Mesodermal cell (in vitro differentiated cells): ENCODE data around the gene ADIRF.

Experiments used
- H3K27ac ChIP-seq: 2 replicates; pipeline ENCODE4 v1.7.0; 2013; ENCODE audit warnings: mild to moderate bottlenecking, low read depth, low read length, moderate library complexity; ENCODE audit not compliant: severe bottlenecking
- H3K36me3 ChIP-seq: 2 replicates; pipeline ENCODE4 v1.7.1; 2013; ENCODE audit warnings: mild to moderate bottlenecking, low read length, moderate library complexity; ENCODE audit not compliant: control insufficient read depth, insufficient read depth
- H3K4me1 ChIP-seq: one replicate; pipeline ENCODE4 v1.7.1; 2013; ENCODE audit warnings: mild to moderate bottlenecking, low read length; ENCODE audit not compliant: insufficient read depth, control insufficient read depth, poor library complexity, severe bottlenecking
- H3K4me3 ChIP-seq: 2 replicates; pipeline ENCODE4 v1.7.0; 2013; ENCODE audit warnings: low read length, control low read depth, mild to moderate bottlenecking; ENCODE audit not compliant: insufficient read depth, poor library complexity, severe bottlenecking; ENCODE audit errors: extremely low read depth
- H3K9me3 ChIP-seq: 2 replicates; pipeline ENCODE4 v1.7.1; 2013; ENCODE audit warnings: mild to moderate bottlenecking, low read length, moderate library complexity; ENCODE audit not compliant: control insufficient read depth
- WGBS, 2 experiments: methylation state at CpG; one replicate each; pipeline ENCODE4 v1.1.5; 2013; ENCODE audit warnings: missing lambda C conversion rate in 2 of 2; ENCODE audit not compliant: insufficient coverage in 2 of 2; 5-methylcytosine and 5-hydroxymethylcytosine counted together

The ADIRF gene

DNA sequence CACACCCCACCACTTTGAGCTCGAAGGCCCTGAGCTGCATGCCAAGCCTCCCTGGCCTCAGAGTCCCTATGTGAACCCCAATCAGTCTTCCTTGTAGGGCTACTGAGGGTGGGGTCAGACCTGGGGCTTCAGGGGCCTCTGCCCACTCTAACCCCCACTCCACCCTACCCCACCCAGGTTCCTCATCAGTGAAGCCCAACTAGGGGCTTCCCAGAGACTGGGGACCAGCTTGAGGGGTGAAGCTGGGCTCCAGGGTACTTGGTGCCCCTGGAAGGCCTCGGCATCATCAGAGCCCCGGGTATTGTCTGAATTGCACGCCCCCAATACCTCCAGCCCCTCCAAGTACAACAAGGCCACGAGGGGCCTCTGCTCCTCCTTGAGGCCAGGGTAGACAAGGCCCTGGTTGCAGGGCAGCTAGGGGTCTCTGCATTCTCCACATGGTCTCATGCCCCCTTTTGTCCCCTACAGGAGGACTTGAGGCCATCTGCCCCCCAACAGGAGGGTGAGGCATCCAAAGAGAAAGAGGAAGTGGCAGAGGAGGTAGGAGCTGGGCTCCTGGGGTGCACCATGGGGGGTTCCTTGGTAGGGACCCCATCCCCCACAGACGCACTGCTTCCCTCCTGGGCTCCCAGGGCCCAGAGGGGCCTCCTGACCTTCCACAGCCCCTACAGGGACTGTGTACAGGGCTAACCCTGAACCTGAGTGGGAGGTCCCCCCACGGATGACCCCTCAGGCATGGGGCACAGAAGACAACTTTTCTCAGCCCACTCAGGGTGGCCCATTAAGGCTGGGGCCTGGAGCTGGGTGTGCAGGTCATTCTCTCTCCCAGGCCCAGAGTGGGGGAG lies 5.9 kb upstream of the ADIRF start:
- Histone ChIP-seq H3K4me3 (no peak overlapping the region), H3K4me1 (peaks cover 41% of the 10 kb centered on the region), H3K27ac (no peak overlapping the region), H3K9me3 (no peaks in the 10 kb centered on the region), H3K36me3 (no peaks in the 10 kb centered on the region)
- WGBS, 2 experiments, result 96 to 97% methylated on average over 5 of the region's 7 CpGs

DNA sequence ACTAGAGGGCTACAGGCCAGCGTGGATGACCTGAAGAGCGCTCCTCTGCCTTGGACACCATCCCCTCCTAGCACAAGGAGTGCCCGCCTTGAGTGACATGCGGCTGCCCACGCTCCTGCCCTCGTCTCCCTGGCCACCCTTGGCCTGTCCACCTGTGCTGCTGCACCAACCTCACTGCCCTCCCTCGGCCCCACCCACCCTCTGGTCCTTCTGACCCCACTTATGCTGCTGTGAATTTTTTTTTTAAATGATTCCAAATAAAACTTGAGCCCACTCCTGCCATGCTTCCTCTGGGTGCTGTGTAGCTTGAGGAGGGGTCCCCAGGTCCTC lies 5.3 kb upstream of the ADIRF start:
- 92 to 94% methylated on average over 6 to 7 of the region's 7 CpGs for WGBS, 2 experiments
- no peaks in the 10 kb centered on the region for H3K9me3 ChIP-seq
- H3K27ac ChIP-seq, result no peak overlapping the region
- H3K4me3 ChIP-seq, result no peak overlapping the region
- H3K36me3 ChIP-seq, result no peaks in the 10 kb centered on the region
- peaks cover 36% of the 10 kb centered on the region for H3K4me1 ChIP-seq

DNA sequence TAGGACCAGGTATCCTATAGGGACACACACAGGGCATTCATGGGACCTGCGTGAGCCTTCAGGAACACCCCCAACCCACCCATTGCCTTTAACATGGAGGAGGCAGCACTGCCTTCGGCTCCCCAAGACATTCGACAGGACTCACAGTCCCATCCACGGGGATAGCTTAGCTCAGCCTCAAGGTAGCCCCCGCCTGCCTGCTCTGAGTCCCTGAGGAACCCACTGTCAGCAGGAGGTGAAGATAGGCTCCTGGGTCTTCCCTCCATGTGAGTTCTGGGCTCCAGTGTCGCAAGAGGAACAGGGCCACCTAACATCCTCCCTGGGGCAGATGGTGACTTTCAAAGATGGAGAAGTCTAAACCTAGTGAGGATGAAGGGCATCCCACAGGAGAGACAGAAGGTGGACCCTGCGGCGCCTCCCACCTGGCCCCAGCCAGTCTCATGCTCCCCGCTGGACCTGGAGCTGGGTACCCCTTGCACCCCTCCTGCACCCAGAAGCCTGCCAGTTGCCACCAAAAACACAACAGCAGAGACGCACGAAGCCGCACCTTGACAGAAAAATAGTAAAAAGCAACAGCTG lies 4.9 kb upstream of the ADIRF start:
- no peak overlapping the region for H3K27ac ChIP-seq
- H3K4me3 ChIP-seq, result no peak overlapping the region
- H3K4me1 ChIP-seq, result peaks cover 32% of the 10 kb centered on the region
- 94% methylated on average over 10 to 12 of the region's 12 CpGs for WGBS, 2 experiments
- H3K9me3 ChIP-seq, result no peaks in the 10 kb centered on the region
- H3K36me3 ChIP-seq, result no peaks in the 10 kb centered on the region

DNA sequence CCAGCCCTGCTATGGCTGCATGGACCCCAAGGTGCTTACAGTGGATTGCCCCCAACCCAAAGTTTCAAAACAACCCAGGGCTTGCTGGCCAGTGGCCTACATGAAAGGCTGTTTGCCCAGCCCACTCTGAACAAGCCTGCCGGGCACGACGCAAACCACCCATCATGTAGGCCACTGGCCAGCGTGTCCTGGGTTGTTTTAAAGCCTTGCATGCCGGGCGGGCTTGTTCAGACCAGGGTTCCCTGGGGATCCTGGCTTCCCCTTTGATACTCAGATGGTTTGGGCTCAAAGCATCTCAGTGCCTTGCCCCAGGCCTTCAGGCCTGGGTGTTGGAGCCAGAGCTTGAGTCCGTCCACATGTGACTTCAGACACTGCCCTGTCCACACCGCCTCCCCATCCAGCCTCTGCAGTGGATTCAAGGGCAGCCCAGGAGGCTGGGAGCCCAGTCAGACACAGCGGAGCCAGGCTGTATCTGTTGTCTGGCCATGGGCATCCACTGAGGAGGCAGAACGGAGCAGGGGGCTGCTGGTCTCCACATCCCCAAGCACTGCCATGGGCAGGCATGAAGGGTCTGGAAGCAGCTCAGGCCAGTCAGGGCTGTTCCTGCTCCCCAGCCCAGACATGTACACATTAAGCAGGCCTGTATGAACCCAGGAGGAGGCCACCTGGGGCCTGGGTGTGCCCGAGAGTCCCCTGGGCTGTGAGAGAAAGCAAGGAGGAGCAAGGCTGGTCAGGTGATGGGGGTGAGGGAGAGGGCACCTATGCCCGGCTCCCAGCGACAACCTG lies 4.0 kb upstream of the ADIRF start:
- Histone ChIP-seq H3K9me3 (no peaks in the 10 kb centered on the region), H3K27ac (no peak overlapping the region), H3K4me3 (no peak overlapping the region), H3K4me1 (peaks cover 26% of the 10 kb centered on the region), H3K36me3 (no peaks in the 10 kb centered on the region)
- WGBS, 2 experiments, result 91 to 95% methylated on average over 8 to 11 of the region's 13 CpGs

DNA sequence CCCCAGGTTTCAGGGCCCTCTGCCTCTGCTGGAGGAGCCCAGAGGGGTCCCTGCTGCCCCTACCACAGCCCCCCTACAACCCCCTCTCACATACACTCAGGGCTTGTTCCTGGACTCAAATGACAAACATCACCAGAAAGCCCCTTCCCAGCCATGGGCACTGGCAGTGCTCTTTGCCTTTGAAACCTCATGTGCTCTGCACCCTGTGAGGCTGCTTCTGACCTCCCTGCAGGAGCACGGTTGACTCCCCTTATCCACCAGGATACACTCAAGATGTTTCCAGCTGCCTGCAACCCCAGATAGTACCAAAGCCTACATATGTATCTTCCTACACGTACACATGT lies 3.5 kb upstream of the ADIRF start:
- Histone ChIP-seq H3K4me1 (peaks cover 26% of the 10 kb centered on the region), H3K36me3 (no peaks in the 10 kb centered on the region), H3K27ac (no peak overlapping the region), H3K4me3 (no peak overlapping the region), H3K9me3 (no peaks in the 10 kb centered on the region)
- 80 to 100% methylated on average over 1 of the region's 2 CpGs for WGBS, 2 experiments

DNA sequence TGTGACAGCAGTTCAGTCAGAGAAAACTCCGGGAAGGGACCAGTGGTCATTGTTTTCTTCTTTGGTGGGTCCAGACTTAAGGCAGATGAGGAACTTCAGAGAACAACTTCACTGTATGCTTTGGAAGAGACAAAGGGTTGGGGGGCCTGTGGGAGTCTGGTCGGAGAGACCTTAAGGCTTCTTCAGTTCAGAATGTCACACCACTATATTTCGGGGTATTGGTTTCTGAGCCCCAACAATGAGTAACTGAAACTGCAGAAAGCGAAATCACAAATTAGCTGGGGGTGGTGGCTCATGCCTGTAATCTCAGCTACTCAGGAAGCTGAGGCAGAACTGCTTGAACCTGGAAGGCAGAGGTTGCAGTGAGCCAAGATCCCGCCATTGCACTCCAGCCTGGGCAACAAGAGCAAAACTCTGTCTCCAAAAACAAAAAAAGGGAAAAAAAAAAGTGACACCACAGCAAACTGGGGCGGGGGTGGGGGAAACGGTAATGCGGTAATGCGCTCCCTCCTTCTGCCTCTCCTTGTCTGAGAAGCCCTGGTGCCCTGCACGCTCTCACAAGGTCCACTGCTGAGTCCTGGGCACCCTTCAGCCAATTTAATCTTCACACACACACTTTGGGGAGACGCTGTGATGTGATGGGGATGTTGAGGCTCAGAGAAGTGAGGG lies 2.2 kb upstream of the ADIRF start:
- H3K27ac ChIP-seq, result no peak overlapping the region
- no peaks in the 10 kb centered on the region for H3K9me3 ChIP-seq
- H3K4me3 ChIP-seq, result no peak overlapping the region
- H3K4me1 ChIP-seq, result peaks cover 30% of the 10 kb centered on the region
- 77 to 81% methylated on average over 3 to 4 of the region's 11 CpGs for WGBS, 2 experiments
- H3K36me3 ChIP-seq, result no peaks in the 10 kb centered on the region

DNA sequence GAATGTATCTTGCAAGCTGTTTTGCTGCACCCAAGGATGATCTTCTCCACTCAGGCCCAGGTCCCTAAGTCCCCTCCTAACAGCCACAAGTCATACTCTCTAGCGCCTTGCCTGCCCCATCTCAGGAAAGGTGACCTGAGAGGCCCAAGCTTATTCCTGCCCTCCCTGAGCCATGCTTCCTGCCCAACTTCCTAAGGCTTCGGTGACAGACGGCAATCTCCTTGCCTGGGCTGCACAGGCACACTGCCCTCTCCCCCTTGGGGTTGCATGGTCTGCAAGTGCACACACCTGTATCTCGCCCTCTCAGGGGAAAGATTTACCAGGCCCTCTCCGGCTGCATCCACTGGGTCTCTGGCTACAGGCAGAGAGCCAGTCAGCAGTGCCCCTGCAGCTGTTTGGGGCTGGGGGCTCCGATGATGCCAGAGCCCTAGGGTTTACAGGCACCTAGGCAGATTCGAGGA lies 771 bp upstream of the ADIRF start:
- Histone ChIP-seq H3K9me3 (no peaks in the 10 kb centered on the region), H3K4me3 (no peak overlapping the region), H3K36me3 (no peaks in the 10 kb centered on the region), H3K4me1 (peaks cover 30% of the 10 kb centered on the region), H3K27ac (no peak overlapping the region)
- WGBS, 2 experiments, result 91 to 99% methylated on average over 7 of the region's 7 CpGs

DNA sequence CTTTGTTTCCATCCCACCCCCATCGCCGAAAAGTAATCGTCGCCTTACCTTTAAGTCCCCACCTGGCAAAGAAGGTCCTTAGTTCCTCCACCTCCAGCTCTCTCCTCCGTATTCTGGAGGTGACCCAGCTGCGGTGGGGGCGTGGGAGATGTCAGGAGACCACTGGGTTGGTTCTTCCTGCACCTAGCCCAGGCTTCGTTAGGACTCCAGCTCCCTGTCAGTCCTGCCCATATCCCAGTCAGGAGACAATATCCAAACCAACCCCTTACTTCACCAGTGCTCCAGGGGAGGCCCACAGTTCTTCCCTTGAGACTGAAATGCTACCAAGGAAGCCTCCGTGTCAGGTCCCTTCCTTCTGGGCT lies 693 bp downstream of the ADIRF start:
- no peaks in the 10 kb centered on the region for H3K9me3 ChIP-seq
- H3K4me1 ChIP-seq, result peaks cover 30% of the 10 kb centered on the region
- 94 to 97% methylated on average over 8 to 9 of the region's 9 CpGs for WGBS, 2 experiments
- no peak overlapping the region for H3K27ac ChIP-seq
- H3K4me3 ChIP-seq, result no peak overlapping the region
- no peaks in the 10 kb centered on the region for H3K36me3 ChIP-seq

DNA sequence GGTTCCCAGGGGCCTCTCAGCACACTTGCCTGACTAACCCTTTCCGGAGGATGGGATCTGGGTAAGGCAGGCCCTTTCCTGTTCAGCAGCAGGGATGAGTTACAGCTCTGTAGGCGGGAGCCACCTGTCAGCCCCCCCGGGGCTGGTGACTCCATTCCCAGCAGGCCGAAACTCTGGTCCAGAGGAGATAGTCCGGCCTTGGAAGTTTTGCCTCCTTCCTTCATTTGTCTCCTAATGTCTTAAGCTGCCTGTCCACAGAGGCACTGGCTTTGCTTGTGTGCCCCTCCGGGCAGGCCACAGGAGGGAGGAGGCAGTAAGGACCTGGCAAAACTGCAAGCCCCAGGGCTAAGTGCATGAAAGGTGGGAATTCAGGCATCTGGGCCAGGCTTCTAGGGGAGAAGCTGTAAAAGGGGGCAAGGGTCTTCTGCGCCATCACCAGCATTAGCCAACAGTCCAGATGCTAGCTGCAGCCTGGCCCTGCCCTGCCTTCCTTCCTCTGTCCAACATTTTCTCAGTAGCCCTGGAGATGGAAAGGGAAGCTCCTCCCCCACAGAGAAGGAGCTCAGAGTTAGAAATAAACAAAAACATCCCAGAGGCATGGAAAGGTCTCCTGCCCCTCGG lies 1.2 kb downstream of the ADIRF start:
- H3K27ac ChIP-seq, result peak overlapping the region; percentile 84
- H3K4me1 ChIP-seq, result peaks cover 30% of the 10 kb centered on the region
- 80 to 82% methylated on average over 7 of the region's 8 CpGs for WGBS, 2 experiments
- H3K9me3 ChIP-seq, result no peaks in the 10 kb centered on the region
- H3K4me3 ChIP-seq, result peak overlapping the region; percentile 51
- H3K36me3 ChIP-seq, result no peaks in the 10 kb centered on the region

DNA sequence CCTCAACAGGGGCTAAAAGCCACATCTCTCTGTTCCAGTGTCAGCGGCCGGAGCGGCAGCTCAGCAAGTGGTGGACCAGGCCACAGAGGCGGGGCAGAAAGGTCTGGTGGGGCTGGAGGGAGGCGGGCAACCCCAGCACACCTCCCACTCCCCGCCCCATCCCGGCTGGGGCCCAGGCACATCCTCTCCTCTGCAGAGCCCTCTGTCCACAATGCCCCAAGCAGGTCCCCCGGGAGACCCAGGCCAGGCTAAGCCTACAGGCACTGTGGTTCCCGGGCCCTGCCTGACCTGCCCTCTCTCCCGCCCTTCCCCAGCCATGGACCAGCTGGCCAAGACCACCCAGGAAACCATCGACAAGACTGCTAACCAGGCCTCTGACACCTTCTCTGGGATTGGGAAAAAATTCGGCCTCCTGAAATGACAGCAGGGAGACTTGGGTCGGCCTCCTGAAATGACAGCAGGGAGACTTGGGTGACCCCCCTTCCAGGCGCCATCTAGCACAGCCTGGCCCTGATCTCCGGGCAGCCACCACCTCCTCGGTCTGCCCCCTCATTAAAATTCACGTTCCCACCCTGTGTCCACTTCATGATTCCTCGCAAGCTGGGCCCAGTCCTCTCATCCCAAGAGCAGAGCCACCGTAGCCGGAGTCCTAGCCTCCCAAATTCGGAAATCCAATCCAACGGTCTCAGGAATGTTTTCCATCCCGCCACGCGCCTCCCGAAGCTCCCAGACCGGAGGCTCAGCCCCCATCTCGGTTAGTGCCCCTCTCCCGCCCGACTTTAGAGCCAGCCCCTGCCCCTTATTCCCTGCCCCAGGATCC lies 2.1 kb downstream of the ADIRF start:
- Histone ChIP-seq H3K9me3 (no peaks in the 10 kb centered on the region), H3K36me3 (no peaks in the 10 kb centered on the region), H3K4me1 (peaks cover 30% of the 10 kb centered on the region), H3K27ac (peak overlapping the region; percentile 84), H3K4me3 (peak overlapping the region; percentile 51)
- 9 to 17% methylated on average over 19 to 27 of the region's 30 CpGs for whole genome bisulfite sequencing, 2 experiments
